CD1c-positive myeloid dendritic cell (primary cell): ENCODE results near the gene HADH.
"Not testable (repeated sequence)": the region's sequence is repeated elsewhere in the genome, so short reads cannot be mapped to it uniquely, and the experiment has no call there.

ENCODE experiments used
- DNase-seq: peaks from one replicate; pipeline ENCODE4 v3.0.0-alpha.2; 2016; ENCODE audit errors: extremely low spot score

HADH gene

GRCh38 chr4:108031427-108032083 lies 41.9 kb downstream of the HADH start:
- no peak for DNase-seq

GRCh38 chr4:108033348-108033747 lies 43.7 kb downstream of the HADH start:
- DNase-seq = no peak

- no peak for DNase-seq
These were observed 44.9 kb downstream of the HADH start for GRCh38 chr4:108034565-108034964.

- no peak for DNase-seq
These were observed 46.0 kb downstream of the HADH start for GRCh38 chr4:108035691-108036090.

GRCh38 chr4:108036213-108036612 lies 46.5 kb downstream of the HADH start:
- peak; percentile 3 for DNase-seq

GRCh38 chr4:108037884-108038283 lies 48.2 kb downstream of the HADH start:
- DNase-seq = no peak

GRCh38 chr4:108042927-108043326 lies 53.2 kb downstream of the HADH start:
- no peak for DNase-seq

- no peak for DNase-seq
These were observed 53.8 kb downstream of the HADH start for GRCh38 chr4:108043526-108043925.

GRCh38 chr4:108044951-108045686 lies 55.4 kb downstream of the HADH start:
- DNase-seq = no peak

- no peak for DNase-seq
These were observed 56.0 kb downstream of the HADH start for GRCh38 chr4:108045687-108046024.

GRCh38 chr4:108047199-108047598 lies 57.5 kb downstream of the HADH start:
- no peak for DNase-seq

- DNase-seq = no peak
These were observed 58.5 kb downstream of the HADH start for GRCh38 chr4:108048157-108048556.

- no peak for DNase-seq
These were observed 59.3 kb downstream of the HADH start for GRCh38 chr4:108048997-108049396.

- no peak for DNase-seq
These were observed 59.7 kb downstream of the HADH start for GRCh38 chr4:108049406-108049805.

- not testable (repeated sequence) for DNase-seq
These were observed 60.8 kb downstream of the HADH start for GRCh38 chr4:108050166-108051111.

- DNase-seq = no peak
These were observed 61.7 kb downstream of the HADH start for GRCh38 chr4:108051343-108051742.

GRCh38 chr4:108052558-108053120 lies 63.0 kb downstream of the HADH start:
- no peak for DNase-seq

- DNase-seq = no peak
These were observed 63.6 kb downstream of the HADH start for GRCh38 chr4:108053251-108053711.

- DNase-seq = no peak
These were observed 64.4 kb downstream of the HADH start for GRCh38 chr4:108054025-108054638.

GRCh38 chr4:108055787-108056186 lies 66.1 kb downstream of the HADH start:
- no peak for DNase-seq

GRCh38 chr4:108056418-108056817 lies 66.7 kb downstream of the HADH start:
- no peak for DNase-seq
